Stomach (tissue), 9 donors: ENCODE results near the gene MEA1. TPM values are rescaled to one million over a fixed set of nuclear protein-coding genes. Genes with fewer than 3 reads are reported as not detected.

ENCODE experiments used
- DNase-seq, 2 donors: peaks; one replicate each; pipeline versions ENCODE4 v3.0.0 to v3.0.0-alpha.2; 2013 to 2019
- H3K27ac ChIP-seq, 5 donors: fragments of 200-600 bp in 4 of 5; sonication (generic) in 4 of 5; one replicate each; pipeline ENCODE4 v1.5.1; 2013 to 2019; ENCODE audit warnings: mild to moderate bottlenecking in 1 of 5, moderate library complexity in 1 of 5
- H3K27me3 ChIP-seq, 3 donors: fragments of 200-600 bp; sonication (generic); one replicate each; pipeline ENCODE4 v1.5.1; 2017 to 2019; ENCODE audit warnings: mixed run types in 1 of 3
- H3K36me3 ChIP-seq, 4 donors: fragments of 200-600 bp; sonication (generic); 1 replicate in 3 of 4; 2 replicates in 1 of 4; pipeline ENCODE4 v1.5.1; 2016 to 2019
- H3K4me1 ChIP-seq, 4 donors: fragments of 200-600 bp; sonication (generic); one replicate each; pipeline ENCODE4 v1.5.1; 2016 to 2019
- H3K4me3 ChIP-seq, 4 donors: fragments of 200-600 bp; sonication (generic) in 3 of 4; one replicate each; pipeline ENCODE4 v1.5.1; 2016 to 2019; ENCODE audit warnings: mild to moderate bottlenecking in 1 of 4
- H3K9me3 ChIP-seq, 4 donors: fragments of 200-600 bp; sonication (generic); one replicate each; pipeline ENCODE4 v1.5.1; 2016 to 2019
- EP300 ChIP-seq: sonication (generic); formaldehyde crosslinking; IDR thresholded peaks from one replicate; pipeline ENCODE4 v1.6.1; 2017; ENCODE audit warnings: antibody characterized with exemption
- POLR2A ChIP-seq, 4 donors: fragments of 450-650 bp; IDR thresholded peaks; one replicate each; pipeline ENCODE4 v1.6.1; 2016; ENCODE audit warnings: antibody characterized with exemption in 4 of 4, control low read depth in 2 of 4, mild to moderate bottlenecking in 1 of 4, moderate library complexity in 1 of 4
- POLR2AphosphoS5 ChIP-seq, 3 donors: sonication (generic); formaldehyde crosslinking; IDR thresholded peaks; one replicate each; pipeline ENCODE4 v1.6.1; 2016; ENCODE audit warnings: antibody characterized with exemption in 3 of 3
- WGBS, 5 donors: extraction: QIAGEN DNeasy Blood & Tissue Kit in 3 of 5; methylation state at CpG; one replicate each; pipeline versions ENCODE4 v1.1.5 to v1.1.7; 2013 to 2018; 5-methylcytosine and 5-hydroxymethylcytosine counted together
- intact Hi-C: fragments of 100-400 bp; cut with DNase I; formaldehyde crosslinking; loops from one replicate; pipeline ENCODE4 v1.15.1; 2023; ENCODE audit warnings: low total_unique reads
- polyA plus RNA-seq, 3 donors: library from polyadenylated mRNA; stranded (reverse); fragments of 200-250 nt; gene quantifications; one replicate each; pipeline ENCODE4 v1.2.3, GENCODE V29; 2013
- total RNA-seq, 5 donors: library from RNA; depleted of rRNA; stranded (reverse); fragments of >200 nt; gene quantifications; one replicate each; pipeline versions ENCODE4 v1.1.0 to v1.2.3, GENCODE V29; 2014 to 2016
- TF ChIP-seq, protein P1 (sequence below), 7 experiments: fragments of 450-650 bp in 4 of 7; fragments of 200-600 bp in 3 of 7; sonication (generic) in 3 of 7; IDR thresholded peaks; one replicate each; pipeline ENCODE4 v1.5.1; 2016 to 2019; ENCODE audit warnings: antibody characterized with exemption in 7 of 7, control low read depth in 2 of 7, mild to moderate bottlenecking in 1 of 7
- donor health status: healthy with polysubstance abuse.
- donor health status: Bipolar disorder and iron deficiency.
- donor health status: healthy.

The MEA1 gene
- total and polyA plus RNA-seq, 8 donors: 3.6 to 118 (median 50.0) TPM

DNA sequence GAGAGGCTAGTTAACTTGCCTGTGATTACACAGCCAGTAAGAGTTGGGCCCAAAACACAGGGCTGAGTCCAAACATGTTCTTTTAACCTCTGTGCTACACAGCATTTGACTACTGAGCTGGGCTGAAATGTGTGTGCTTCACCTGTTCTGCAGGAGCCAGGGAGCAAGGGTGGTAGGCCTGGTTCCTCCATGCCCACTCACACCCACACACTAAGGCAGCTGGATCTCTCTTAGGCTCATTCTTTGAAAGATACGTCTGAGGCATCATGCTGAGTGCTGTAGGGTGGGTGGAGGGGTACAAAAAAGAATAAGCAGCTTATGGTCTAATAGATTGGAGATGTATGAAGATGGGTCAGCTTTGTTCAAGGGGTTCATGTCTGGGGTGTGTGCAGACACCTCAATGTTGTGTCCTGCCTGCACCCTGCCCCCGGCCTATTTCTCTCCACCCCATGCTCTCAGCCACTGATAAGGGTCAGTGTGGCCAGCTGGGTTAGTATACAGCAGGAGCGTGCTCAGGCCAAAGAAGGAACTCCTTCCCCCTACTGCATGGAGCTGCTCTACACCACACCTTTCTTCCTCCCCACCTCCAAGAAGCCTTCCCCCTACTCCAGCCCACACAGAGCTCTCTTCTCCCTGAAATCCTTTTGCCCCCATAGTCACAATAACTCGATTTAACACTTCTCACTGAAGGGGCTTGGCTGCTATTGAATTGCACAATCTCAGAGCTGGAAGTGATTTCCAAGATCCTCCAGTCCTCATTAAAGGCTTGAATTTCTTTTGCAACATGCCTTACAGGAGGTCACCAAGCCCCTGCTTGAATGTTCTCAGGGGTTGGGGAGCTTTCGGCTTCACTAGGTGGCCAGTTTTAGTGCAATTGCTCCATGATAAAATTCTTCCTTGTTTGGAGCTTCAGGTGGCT lies 26.0 kb downstream of the MEA1 start:
- H3K4me1 ChIP-seq: peaks cover 32 to 53% (median 46%) of the 10 kb centered on the region in 4 donors
- H3K9me3 ChIP-seq: no peaks in the 10 kb centered on the region
- no peaks in the 10 kb centered on the region for H3K27me3 ChIP-seq
- peaks cover 15 to 39% (median 34%) of the 10 kb centered on the region in 4 donors for H3K36me3 ChIP-seq
- WGBS, 5 donors: 49 to 71% (median 66%) methylated on average over 5 of the region's 5 CpGs
- TF ChIP-seq, protein P1, sequence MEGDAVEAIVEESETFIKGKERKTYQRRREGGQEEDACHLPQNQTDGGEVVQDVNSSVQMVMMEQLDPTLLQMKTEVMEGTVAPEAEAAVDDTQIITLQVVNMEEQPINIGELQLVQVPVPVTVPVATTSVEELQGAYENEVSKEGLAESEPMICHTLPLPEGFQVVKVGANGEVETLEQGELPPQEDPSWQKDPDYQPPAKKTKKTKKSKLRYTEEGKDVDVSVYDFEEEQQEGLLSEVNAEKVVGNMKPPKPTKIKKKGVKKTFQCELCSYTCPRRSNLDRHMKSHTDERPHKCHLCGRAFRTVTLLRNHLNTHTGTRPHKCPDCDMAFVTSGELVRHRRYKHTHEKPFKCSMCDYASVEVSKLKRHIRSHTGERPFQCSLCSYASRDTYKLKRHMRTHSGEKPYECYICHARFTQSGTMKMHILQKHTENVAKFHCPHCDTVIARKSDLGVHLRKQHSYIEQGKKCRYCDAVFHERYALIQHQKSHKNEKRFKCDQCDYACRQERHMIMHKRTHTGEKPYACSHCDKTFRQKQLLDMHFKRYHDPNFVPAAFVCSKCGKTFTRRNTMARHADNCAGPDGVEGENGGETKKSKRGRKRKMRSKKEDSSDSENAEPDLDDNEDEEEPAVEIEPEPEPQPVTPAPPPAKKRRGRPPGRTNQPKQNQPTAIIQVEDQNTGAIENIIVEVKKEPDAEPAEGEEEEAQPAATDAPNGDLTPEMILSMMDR (IDR thresholded peaks at IDR 0.05): no peak
- TF ChIP-seq EP300: no peak
- TF ChIP-seq POLR2A (IDR thresholded peaks at IDR 0.05): no peak
- TF ChIP-seq POLR2AphosphoS5 (IDR thresholded peaks at IDR 0.05): no peak
- no peak for DNase-seq
- intact Hi-C loops: no loop called here
- peak overlapping the region in 1 of 5 donors; percentile 16 for H3K27ac ChIP-seq
- no peak overlapping the region for H3K4me3 ChIP-seq

DNA sequence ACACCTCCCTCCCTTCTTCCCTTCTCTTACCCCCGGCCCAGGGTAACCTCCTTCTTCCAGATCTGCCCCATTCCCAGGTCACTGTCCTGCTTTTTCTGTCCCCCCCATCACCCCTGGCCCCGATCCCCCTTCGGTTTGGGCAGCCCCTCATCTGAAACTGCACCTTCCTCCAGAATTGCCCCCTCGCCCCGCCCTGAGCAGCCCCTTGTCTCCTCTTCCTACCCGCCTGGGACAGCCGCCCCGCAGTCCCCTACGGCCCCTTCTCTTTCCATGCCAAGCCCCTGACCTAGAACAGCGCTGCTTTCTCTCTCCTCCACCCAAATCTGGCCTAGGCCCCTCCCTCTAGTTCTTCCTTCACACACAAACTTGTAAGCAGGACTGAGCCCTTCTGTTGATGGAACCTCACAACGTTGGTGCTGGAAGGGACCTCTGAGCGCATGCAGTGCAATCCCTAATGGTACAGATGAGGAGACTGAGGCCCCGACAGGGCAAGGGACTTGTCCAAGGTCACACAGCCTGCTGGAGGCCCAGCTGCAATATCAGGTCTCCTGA lies 28.7 kb downstream of the MEA1 start:
- whole genome bisulfite sequencing, 5 donors: 8 to 12% (median 10%) methylated on average over 12 to 13 of the region's 13 CpGs
- Histone ChIP-seq H3K27me3 (no peaks in the 10 kb centered on the region), H3K4me1 (peaks cover 32 to 57% (median 48%) of the 10 kb centered on the region in 4 donors), H3K36me3 (peaks cover 10 to 14% (median 12%) of the 10 kb centered on the region in 4 donors), H3K4me3 (peak overlapping the region; percentile 79 to 98 (median 90)), H3K27ac (peak overlapping the region; percentile 77 to 93 (median 89)), H3K9me3 (no peaks in the 10 kb centered on the region)
- DNase-seq: peak in 1 of 2 donors; percentile 50
- TF ChIP-seq EP300: no peak
- TF ChIP-seq, protein P1 (IDR thresholded peaks at IDR 0.05): no peak
- no peak for TF ChIP-seq POLR2AphosphoS5 (IDR thresholded peaks at IDR 0.05)
- no peak for TF ChIP-seq POLR2A (IDR thresholded peaks at IDR 0.05)
- intact Hi-C loops: no loop called here

DNA sequence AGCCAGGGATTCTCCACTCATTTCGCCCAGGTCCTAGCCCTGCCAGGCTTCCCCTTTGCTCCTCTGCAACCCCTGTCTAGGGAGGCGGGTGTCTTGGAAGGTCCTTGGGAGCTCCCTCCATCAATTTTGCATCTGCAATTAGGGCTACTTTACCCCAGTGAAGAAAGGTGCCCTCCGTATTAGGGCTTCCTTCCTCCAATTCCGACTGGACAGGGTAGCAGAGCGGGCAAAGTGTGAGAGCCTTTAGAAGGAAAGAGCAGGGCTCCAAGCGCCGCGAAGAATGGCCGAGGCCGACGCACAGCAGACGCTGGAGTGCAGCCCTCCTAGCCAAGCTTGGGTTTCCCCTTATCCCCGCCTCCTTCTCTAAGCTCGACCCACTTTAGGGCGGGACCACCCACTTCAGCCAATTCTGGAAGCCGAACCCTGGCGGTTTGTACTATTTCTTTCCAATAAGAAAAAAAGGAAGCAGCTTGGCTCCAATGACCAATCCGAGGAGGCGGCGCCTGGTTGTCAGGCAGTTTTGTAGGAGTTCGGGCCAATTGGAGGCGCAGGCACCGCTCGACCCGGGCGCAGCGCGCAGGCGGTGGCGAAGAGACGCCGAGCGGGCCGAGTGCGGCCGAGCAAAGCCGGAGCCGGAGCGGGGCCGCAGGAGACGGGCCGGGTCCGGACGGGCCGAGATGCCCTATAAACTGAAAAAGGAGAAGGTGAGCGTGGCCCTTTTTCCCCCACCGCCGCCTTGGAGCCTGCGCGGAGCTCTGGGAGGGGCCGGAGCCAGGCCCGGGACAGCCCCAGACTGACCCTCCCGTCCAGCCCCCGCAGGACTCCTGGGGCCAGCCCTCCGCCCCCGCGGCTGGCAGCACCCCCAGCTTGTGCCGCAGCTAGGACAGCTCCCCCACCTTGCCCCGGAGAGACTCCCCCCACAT lies 29.5 kb downstream of the MEA1 start, which contains the start of gene PPP2R5D:
PPP2R5D (plus strand) TSS at position 570 of the 923 bp plus-strand sequence; CDS start at position 678, 108 bp downstream.
- intact Hi-C loops: no loop called here
- 0 to 1% (median 0%) methylated on average over 45 to 59 of the region's 59 CpGs for WGBS, 5 donors
- DNase-seq: peak; percentile 98 to 99
- peaks cover 38 to 64% (median 56%) of the 10 kb centered on the region in 4 donors for H3K4me1 ChIP-seq
- TF ChIP-seq, protein P1 (IDR thresholded peaks at IDR 0.05): peak in 1 of 7 experiments; percentile 18
- TF ChIP-seq POLR2A (IDR thresholded peaks at IDR 0.05) (peak in 1 of 4 donors; percentile 26), EP300 (no peak), POLR2AphosphoS5 (IDR thresholded peaks at IDR 0.05) (peak; percentile 36 to 95 (median 87))
- no peaks in the 10 kb centered on the region for H3K27me3 ChIP-seq
- no peaks in the 10 kb centered on the region for H3K9me3 ChIP-seq
- H3K4me3 ChIP-seq: peak within 1 kb of the TSS; percentile 79 to 98 (median 90)
- H3K36me3 ChIP-seq: peaks cover 3 to 7% (median 5%) of the 10 kb centered on the region in 4 donors
- peak within 1 kb of the TSS; percentile 87 to 93 (median 89) for H3K27ac ChIP-seq
